Choroid plexus epithelial cell (primary cell): Measurements from ENCODE around the gene CHST12.

Experiments used
- DNase-seq: peaks from one replicate; pipeline ENCODE4 v3.0.0-alpha.2; 2010; ENCODE audit warnings: low read depth
- H3K4me3 ChIP-seq: 2 replicates; pipeline ENCODE4 v1.5.1; 2011; ENCODE audit warnings: low read depth, mild to moderate bottlenecking, control low read depth, low read length, moderate library complexity
- TF ChIP-seq, protein P1 (sequence below): conservative IDR thresholded peaks from 2 replicates; pipeline ENCODE4 v1.5.1; 2011; ENCODE audit warnings: low read depth, mild to moderate bottlenecking, control low read depth, inconsistent platforms, low read length, moderate library complexity

The CHST12 gene

DNA sequence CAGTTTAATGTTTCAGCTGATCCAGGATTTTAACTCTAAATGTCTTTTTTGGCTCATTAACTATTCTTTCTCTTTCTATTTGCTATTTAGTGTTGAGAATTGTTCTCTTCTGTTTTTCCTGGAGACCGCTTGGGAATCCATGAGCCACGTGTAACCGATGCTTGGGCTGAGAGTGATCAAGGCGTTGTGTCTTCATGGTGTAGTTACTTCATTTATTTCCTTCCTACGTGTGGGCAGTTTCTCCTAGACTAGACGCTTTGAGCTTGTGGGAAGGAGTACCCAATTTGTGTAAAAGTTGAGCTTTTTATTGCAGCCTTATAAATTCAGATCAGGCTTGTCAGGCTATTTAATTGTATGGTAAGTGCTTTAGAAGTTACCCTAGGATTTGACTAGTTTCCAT, 45.8 kb upstream of the CHST12 start:
- no peak for DNase-seq
- no peak overlapping the region for H3K4me3 ChIP-seq
- TF ChIP-seq, protein P1, sequence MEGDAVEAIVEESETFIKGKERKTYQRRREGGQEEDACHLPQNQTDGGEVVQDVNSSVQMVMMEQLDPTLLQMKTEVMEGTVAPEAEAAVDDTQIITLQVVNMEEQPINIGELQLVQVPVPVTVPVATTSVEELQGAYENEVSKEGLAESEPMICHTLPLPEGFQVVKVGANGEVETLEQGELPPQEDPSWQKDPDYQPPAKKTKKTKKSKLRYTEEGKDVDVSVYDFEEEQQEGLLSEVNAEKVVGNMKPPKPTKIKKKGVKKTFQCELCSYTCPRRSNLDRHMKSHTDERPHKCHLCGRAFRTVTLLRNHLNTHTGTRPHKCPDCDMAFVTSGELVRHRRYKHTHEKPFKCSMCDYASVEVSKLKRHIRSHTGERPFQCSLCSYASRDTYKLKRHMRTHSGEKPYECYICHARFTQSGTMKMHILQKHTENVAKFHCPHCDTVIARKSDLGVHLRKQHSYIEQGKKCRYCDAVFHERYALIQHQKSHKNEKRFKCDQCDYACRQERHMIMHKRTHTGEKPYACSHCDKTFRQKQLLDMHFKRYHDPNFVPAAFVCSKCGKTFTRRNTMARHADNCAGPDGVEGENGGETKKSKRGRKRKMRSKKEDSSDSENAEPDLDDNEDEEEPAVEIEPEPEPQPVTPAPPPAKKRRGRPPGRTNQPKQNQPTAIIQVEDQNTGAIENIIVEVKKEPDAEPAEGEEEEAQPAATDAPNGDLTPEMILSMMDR = no peak

DNA sequence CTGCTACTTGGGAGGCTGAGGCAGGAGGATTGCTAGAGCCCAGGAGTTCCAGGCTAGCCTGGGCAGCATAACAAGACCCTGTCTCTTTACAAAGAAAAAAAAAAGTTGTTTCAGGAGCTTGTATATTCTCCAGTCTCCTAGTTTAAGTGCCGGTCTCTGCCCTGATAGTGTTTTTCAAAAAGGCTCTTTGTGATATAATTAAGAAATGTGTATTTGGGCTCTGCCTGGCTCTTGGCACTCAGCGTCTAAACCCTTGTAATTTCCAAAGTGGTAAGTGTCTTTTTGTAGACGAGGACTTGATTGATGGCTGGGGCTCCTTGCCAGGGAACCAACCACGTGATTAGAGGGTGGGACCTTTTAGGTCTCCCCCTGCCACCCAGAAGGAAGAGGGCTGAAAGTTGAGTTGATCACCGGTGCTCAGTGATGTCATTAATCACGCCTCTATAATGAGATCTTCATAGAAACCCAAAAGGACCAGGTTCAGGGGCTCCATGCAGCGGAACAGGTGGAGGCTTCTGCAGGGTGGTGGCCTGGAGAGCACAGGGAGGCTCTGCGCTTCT, 44.4 kb upstream of the CHST12 start:
- H3K4me3 ChIP-seq = no peak overlapping the region
- no peak for DNase-seq
- TF ChIP-seq, protein P1 = no peak

DNA sequence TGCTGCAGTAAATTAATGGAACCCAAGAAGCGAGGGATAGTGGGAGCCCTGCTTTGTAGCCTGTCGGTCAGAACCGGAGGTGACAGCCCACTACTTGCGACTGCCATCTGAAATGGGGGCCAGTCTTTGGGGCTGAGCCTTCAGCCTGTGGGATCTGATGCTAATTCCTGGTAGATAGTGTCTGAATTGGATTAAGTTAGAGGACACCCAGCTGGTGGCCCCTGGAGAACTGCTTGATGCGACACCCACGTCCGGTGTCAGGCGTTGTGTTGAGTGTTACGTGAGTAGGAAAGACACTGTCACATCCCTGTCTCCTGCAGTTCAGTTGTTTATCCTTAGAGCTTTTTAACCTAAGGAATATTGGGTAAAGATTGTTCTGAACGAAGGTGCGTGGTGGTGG, 43.8 kb upstream of the CHST12 start:
- no peak overlapping the region for H3K4me3 ChIP-seq
- TF ChIP-seq, protein P1 = no peak
- DNase-seq = no peak

DNA sequence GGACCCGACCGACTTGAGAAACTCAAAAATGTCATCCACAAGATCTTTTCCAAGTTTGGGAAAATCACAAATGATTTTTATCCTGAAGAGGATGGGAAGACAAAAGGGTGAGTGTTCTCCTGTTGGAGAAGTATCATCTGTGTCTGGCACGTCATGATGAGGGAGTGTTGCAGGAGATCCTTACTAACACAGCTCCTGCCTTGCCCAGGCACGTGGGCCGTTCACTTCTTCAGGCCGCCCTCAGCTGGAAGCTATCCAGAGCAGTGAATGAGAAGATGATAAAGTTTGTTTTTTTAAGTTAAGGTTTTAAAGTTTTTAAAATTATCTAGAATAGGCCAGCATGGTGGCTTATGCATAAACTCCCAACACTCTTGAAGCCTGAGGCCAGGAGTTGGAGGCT, 42.6 kb upstream of the CHST12 start:
- no peak overlapping the region for H3K4me3 ChIP-seq
- TF ChIP-seq, protein P1 = no peak
- DNase-seq = peak; percentile 64

DNA sequence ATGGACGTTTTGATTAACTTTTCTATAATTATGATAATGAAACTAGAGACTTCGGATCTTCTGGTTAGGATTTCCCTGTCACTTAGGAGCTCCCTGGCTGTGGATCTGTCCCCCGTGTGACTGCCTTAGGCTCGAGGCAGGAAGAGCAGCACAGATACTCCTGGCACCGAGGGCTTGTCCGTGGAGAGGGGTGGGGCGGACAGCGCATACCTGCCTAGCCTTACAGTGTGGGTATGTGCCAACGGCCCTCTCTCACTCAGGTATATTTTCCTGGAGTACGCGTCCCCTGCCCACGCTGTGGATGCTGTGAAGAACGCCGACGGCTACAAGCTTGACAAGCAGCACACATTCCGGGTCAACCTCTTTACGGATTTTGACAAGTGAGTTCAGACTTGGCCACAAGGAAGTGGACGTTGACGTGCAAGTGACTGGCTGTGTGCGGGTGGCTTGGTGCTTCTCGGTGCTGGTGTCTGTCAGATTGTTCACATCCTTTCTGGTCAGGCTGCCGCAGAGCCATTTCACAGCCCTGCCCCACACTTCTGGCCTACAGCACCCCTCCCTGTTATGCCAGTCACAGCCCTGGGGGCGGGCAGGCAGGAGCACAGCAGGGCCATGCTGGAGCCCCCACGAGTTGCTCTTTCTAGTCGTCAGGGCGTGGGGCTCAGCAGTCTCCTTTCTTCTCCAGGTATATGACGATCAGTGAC, 40.9 kb upstream of the CHST12 start:
- no peak for DNase-seq
- TF ChIP-seq, protein P1 = no peak
- no peak overlapping the region for H3K4me3 ChIP-seq

DNA sequence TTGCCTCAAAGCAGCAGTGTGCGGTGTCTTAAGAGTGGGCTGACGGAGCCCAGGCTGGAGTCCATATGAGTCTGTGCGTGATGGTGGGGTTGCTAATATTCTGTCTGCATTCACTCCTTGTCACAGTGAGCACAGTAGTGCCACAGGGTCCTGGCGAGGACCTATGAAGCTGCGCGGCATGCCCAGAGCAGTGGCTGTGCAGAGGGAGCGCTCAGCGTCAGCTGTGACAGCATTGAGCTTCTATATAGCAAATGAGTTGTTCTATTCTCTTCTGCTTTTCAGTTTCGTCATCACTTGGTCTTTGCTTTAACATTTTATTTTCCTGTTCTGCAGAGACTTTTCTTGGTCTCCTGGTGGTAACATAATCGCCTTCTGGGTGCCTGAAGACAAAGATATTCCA, 34.3 kb upstream of the CHST12 start:
- DNase-seq = no peak
- TF ChIP-seq, protein P1 = no peak

DNA sequence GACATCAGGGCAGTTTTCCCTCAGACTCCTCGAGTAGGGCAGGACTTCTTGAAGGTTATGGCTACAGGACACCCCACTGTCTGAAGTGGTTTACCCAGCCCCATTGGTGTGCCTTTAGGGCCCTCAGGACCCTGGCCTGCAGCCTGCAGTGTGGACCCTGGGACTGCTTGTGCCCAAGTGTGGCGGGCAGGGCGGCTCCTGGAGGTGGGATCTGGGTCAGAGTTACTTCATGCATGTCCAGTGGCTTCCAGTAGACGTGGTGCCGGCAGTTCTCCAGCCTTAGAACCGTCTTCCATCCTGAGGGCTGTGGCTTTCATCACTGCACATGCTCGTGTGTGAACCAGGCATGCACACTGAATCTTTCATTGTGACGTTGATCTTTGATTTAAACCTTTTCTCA, 32.1 kb upstream of the CHST12 start:
- H3K4me3 ChIP-seq = no peak overlapping the region
- TF ChIP-seq, protein P1 = no peak
- no peak for DNase-seq

More for the DNA sequence above, 34.3 kb upstream of the CHST12 start:
- no peak overlapping the region for H3K4me3 ChIP-seq
